ENCODE results near the gene GRIK5.
"Not testable (repeated sequence)": the region's sequence is repeated elsewhere in the genome, so short reads cannot be mapped to it uniquely, and the experiment has no call there.

Gene GRIK5

DNA sequence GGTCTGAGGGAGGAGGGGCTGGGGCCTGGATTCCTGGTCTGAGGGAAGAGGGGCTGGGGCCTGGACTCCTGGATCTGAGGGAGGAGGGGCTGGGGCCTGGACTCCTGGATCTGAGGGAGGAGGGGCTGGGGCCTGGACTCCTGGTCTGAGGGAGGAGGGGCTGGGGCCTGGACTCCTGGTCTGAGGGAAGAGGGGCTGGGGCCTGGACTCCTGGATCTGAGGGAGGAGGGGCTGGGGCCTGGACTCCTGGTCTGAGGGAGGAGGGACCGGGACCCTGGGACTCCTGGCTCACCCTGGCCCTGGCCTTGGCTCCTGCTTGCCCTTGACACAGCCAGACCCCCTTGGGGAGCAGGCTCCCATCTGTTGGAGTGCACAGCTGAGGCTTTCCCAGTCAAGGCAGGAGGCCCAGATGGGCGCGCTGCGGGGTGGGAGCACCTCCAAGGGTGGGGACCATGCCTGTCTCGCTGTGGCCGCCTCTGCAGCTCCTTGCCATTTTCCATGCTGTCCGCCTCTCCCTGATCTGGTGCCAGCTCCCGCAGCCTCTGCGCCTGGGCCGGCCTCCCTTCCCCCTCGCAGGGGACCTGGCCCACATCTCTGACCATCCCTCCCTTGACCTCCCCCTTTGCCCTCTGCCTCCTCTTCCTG, 78.0 kb downstream of the GRIK5 start:
- H3K4me3 Mint-ChIP-seq; H3K36me3 Mint-ChIP-seq (ENCODE audit: low read depth); H3K27ac Mint-ChIP-seq; H3K9me3 Mint-ChIP-seq; DNase-seq: not testable (repeated sequence)
- Mint-ChIP-seq H3K27me3 (peaks cover 29% of the 10 kb centered on the region), H3K4me1 (ENCODE audit: low read depth) (peaks cover 18% of the 10 kb centered on the region)

DNA sequence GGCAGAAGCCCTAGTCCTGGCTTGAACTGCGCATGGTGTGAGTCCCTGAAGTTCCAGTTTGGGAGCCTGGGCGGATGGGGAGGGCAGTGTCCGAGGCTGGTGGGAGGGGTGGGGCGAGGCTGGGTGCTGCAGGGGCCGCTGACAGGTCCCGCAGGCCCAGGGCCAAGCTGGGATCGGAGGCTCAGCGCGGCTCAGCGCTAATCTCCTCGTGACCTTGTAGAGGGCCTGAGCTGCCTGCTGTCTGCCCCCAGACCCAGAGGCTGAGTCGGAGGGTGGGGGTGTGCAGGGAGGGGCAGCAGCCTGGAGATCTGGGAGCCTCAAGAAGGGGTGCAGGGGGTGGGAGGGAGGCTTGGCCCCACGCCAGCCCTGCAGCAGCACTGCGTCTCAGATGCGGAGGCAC, 79.0 kb downstream of the GRIK5 start:
- peaks cover 13% of the 10 kb centered on the region for H3K4me1 Mint-ChIP-seq (ENCODE audit: low read depth)
- H3K27me3 Mint-ChIP-seq, result peaks cover 19% of the 10 kb centered on the region
- H3K36me3 Mint-ChIP-seq (ENCODE audit: low read depth), result peaks cover 2% of the 10 kb centered on the region
- no peak overlapping the region for H3K27ac Mint-ChIP-seq
- H3K9me3 Mint-ChIP-seq, result no peaks in the 10 kb centered on the region
- DNase-seq, result no peak
- no peak overlapping the region for H3K4me3 Mint-ChIP-seq

- Mint-ChIP-seq H3K4me1 (ENCODE audit: low read depth) (peaks cover 13% of the 10 kb centered on the region), H3K9me3 (no peaks in the 10 kb centered on the region), H3K27ac (no peak overlapping the region), H3K27me3 (peaks cover 15% of the 10 kb centered on the region), H3K36me3 (ENCODE audit: low read depth) (peaks cover 2% of the 10 kb centered on the region), H3K4me3 (no peak overlapping the region)
- DNase-seq, result no peak
Measured at GRCh38 chr19:41990615-41991014, 79.4 kb downstream of the GRIK5 start.

GRCh38 chr19:41990028-41990427, 80.0 kb downstream of the GRIK5 start:
- Mint-ChIP-seq H3K36me3 (ENCODE audit: low read depth) (peaks cover 5% of the 10 kb centered on the region), H3K27me3 (peaks cover 9% of the 10 kb centered on the region), H3K4me1 (ENCODE audit: low read depth) (peaks cover 9% of the 10 kb centered on the region), H3K27ac (no peak overlapping the region), H3K9me3 (no peaks in the 10 kb centered on the region), H3K4me3 (no peak overlapping the region)
- no peak for DNase-seq

DNA sequence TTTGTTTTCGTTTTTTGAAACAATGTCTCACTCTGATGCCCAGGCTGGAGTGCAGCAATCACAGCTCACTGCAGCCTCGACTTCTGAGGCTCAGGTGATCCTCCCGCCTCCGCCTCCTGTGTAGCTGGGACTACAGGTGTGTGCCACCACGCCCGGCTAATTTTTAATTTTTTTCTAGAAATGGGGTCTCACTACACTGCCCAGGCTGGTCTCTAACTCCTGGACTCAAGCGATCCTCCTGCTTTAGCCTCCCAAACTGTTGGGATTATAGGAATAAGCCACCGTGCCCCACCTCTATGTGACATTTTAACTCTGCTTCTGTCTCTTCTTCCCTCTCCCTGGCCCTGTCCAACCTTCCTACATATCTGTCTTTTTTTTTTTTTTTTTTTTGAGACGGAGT, 81.1 kb downstream of the GRIK5 start:
- H3K36me3 Mint-ChIP-seq (ENCODE audit: low read depth), result peaks cover 5% of the 10 kb centered on the region
- H3K4me3 Mint-ChIP-seq, result no peak overlapping the region
- DNase-seq, result no peak
- no peaks in the 10 kb centered on the region for H3K9me3 Mint-ChIP-seq
- peaks cover 4% of the 10 kb centered on the region for H3K27me3 Mint-ChIP-seq
- H3K4me1 Mint-ChIP-seq (ENCODE audit: low read depth), result peaks cover 5% of the 10 kb centered on the region
- no peak overlapping the region for H3K27ac Mint-ChIP-seq

DNA sequence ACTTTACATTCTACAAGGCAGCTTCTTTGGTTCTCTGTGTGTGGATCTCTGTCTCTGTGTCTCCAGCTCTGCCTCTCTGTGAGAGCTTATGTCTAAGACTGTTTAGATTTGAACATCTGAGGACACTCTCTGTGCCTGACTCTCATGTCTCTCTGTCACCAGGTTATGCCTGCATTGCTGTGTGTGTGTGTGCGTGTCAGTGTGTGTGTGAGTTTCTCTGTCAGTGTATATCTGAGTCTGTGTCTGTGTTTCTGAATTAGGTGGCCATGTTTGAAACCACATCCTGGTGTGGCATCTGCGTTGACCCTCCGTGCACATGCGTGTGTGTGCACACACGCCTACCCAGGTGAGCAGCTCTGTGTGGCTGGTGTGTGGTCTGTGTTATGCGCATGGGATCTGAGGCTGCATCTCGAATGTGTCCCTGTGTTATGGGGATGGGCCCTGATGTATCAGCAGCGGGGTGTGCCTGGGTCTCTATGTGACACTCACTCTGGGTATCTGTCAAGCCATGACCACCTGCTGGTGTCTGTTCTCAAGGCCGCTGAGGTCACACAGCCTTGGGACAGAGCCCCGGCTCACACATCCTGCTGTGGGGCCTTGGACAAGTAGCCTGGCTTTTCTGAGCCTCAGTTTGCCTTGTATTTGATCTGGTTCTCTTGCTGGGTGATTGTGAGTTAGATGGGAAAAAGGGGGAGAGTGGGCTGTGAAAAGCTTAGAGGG, 82.7 kb downstream of the GRIK5 start:
- Mint-ChIP-seq H3K9me3 (no peaks in the 10 kb centered on the region), H3K27me3 (no peaks in the 10 kb centered on the region), H3K27ac (no peak overlapping the region), H3K4me1 (ENCODE audit: low read depth) (no peaks in the 10 kb centered on the region), H3K4me3 (no peak overlapping the region), H3K36me3 (ENCODE audit: low read depth) (peaks cover 5% of the 10 kb centered on the region)
- no peak for DNase-seq

DNA sequence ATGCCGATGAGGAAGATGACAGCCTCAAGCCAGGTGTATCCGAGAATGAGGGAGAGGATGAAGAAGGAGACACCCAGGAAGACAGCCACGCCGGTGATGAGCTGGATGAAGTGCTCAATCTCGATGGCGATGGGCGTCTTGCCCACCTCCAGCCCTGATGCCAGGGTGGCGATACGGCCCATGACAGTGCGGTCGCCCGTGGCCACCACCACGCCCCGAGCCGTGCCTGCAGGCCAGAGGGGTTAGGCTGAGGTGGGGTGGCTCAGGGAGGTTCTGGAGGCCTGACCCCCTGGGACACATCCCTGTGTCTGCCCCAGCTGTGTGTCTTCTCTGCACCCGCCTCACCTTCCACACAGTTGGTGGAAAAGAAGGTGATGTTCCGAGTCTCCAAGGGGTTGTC, 85.0 kb downstream of the GRIK5 start:
- peaks cover 9% of the 10 kb centered on the region for H3K36me3 Mint-ChIP-seq (ENCODE audit: low read depth)

GRCh38 chr19:41981724-41982123, 88.3 kb downstream of the GRIK5 start:
- Mint-ChIP-seq H3K27ac (no peak overlapping the region), H3K4me1 (ENCODE audit: low read depth) (no peaks in the 10 kb centered on the region), H3K36me3 (ENCODE audit: low read depth) (peaks cover 7% of the 10 kb centered on the region), H3K27me3 (no peaks in the 10 kb centered on the region), H3K9me3 (no peaks in the 10 kb centered on the region), H3K4me3 (no peak overlapping the region)
- DNase-seq, result no peak

More for the DNA sequence above, 85.0 kb downstream of the GRIK5 start:
- Mint-ChIP-seq H3K4me3 (no peak overlapping the region), H3K27me3 (no peaks in the 10 kb centered on the region), H3K27ac (no peak overlapping the region), H3K9me3 (no peaks in the 10 kb centered on the region), H3K4me1 (ENCODE audit: low read depth) (no peaks in the 10 kb centered on the region)
- DNase-seq, result no peak

DNA sequence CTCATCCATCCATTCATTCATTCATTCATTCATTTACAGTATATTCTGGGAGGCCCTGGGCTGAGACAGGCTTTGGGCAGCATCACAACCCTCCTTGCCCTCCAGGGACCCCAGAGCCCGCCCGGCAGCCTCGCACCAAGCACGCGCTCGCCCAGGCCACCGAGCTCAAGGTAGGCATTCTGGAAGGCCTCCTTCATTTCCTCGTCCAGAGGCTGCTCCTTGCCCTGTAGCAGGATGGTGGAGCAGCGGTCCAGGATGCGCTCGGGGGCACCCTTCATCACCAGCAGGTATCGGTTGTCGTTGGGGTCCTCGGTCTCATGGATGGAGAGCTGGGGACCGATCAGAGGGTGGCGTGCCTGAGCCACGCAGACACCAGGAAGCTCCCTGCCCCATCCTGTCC, 91.5 kb downstream of the GRIK5 start:
- Mint-ChIP-seq H3K4me1 (ENCODE audit: low read depth) (no peaks in the 10 kb centered on the region), H3K27ac (no peak overlapping the region), H3K4me3 (no peak overlapping the region), H3K27me3 (no peaks in the 10 kb centered on the region), H3K9me3 (no peaks in the 10 kb centered on the region), H3K36me3 (ENCODE audit: low read depth) (peaks cover 6% of the 10 kb centered on the region)
- DNase-seq, result no peak

DNA sequence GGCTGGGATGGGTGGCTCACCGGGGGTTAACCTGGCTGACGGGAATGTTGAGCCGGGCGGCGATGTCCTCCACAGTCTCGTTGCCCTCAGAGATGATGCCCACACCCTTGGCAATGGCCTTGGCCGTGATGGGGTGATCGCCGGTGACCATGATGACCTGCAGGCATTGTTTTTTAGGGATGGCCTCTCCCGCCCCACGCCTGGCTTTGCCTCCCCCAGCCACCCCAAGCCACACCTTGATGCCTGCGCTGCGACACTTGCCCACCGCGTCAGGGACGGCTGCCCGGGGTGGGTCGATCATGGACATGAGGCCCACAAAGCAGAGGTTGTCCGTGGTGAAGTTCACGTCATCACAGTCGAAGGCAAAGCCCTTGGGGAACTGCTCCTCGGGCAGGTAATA, 92.1 kb downstream of the GRIK5 start:
- Mint-ChIP-seq H3K36me3 (ENCODE audit: low read depth) (peaks cover 6% of the 10 kb centered on the region), H3K4me1 (ENCODE audit: low read depth) (no peaks in the 10 kb centered on the region), H3K27ac (no peak overlapping the region), H3K4me3 (no peak overlapping the region), H3K27me3 (no peaks in the 10 kb centered on the region), H3K9me3 (no peaks in the 10 kb centered on the region)
- DNase-seq, result no peak

DNA sequence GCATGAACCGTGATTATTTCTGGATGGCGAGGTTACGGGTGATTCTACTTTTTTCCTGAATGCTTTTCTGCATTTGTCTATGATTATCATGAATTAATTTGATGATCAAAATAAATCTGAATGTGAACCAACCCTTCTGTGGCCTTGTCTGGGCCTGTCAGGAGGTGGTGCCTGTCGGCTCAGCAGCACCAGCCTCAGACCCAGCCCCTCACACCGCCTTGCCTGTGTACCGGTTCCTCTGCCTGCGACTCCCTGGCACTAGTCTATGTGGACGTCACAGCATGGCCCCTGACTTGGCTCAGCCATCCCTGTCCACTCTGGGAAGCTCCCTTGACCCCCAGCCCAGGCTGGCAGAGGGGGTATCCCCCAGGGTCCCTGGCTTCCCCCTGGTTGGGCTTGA, 95.4 kb downstream of the GRIK5 start:
- DNase-seq, result no peak
- H3K4me3 Mint-ChIP-seq, result no peak overlapping the region
- H3K9me3 Mint-ChIP-seq, result no peaks in the 10 kb centered on the region
- no peak overlapping the region for H3K27ac Mint-ChIP-seq
- peaks cover 2% of the 10 kb centered on the region for H3K36me3 Mint-ChIP-seq (ENCODE audit: low read depth)
- H3K27me3 Mint-ChIP-seq, result no peaks in the 10 kb centered on the region
- H3K4me1 Mint-ChIP-seq (ENCODE audit: low read depth), result no peaks in the 10 kb centered on the region

- no peaks in the 10 kb centered on the region for H3K4me1 Mint-ChIP-seq (ENCODE audit: low read depth)
Measured at GRCh38 chr19:41971363-41971762, 98.6 kb downstream of the GRIK5 start.

GRCh38 chr19:41969772-41970458, 100.1 kb downstream of the GRIK5 start:
- Mint-ChIP-seq H3K27me3 (no peaks in the 10 kb centered on the region), H3K9me3 (no peaks in the 10 kb centered on the region), H3K4me3 (no peak overlapping the region), H3K4me1 (ENCODE audit: low read depth) (no peaks in the 10 kb centered on the region), H3K27ac (no peak overlapping the region), H3K36me3 (ENCODE audit: low read depth) (peaks cover 3% of the 10 kb centered on the region)
- no peak for DNase-seq

More at GRCh38 chr19:41971363-41971762, 98.6 kb downstream of the GRIK5 start:
- Mint-ChIP-seq H3K27me3 (no peaks in the 10 kb centered on the region), H3K36me3 (ENCODE audit: low read depth) (peaks cover 5% of the 10 kb centered on the region), H3K27ac (no peak overlapping the region), H3K9me3 (no peaks in the 10 kb centered on the region), H3K4me3 (no peak overlapping the region)
- no peak for DNase-seq

DNA sequence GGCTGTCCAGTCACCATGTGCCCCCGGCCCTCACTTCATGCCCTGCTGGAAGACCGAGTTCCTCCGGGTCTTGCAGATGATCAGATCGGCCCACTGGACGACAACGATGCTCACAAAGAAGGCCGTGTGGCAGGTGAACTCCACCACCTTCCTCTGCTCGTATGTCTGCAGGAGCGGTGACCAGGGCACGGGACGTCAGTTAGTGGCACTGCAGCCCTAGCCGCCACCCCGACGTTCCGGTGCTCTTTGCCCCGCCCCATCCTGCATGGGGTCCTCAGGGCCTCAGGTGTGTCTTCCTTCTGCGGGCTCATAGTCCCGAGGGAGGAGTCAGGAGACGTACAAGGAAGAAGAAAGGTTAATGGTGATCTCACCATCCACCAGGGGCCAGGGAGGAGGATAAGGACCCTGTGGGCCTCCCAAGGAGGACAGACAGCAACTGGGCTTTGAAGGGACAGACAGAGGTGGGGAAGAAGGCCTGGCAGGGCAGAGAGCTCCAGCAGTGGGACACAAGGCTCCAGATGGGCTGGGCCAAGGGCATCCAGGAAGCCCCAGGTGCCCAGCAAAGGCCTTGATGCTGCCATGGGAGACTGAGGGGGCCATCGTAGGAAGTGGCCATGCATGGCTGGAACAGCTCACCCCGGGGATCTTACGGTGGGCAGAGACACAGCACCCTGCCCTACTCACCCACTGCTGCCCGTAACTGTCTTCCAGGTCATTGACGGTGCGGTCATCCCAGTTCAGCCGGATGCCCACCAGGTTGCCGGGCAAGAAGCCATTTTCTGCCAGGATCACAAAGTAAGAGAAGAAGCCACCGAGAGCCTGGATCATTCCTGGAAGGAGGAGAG, 101.0 kb downstream of the GRIK5 start:
- no peak for DNase-seq
- Mint-ChIP-seq H3K36me3 (ENCODE audit: low read depth) (peaks cover 3% of the 10 kb centered on the region), H3K4me3 (no peak overlapping the region), H3K4me1 (ENCODE audit: low read depth) (no peaks in the 10 kb centered on the region), H3K9me3 (no peaks in the 10 kb centered on the region), H3K27me3 (no peaks in the 10 kb centered on the region), H3K27ac (no peak overlapping the region)

Data from activated T-cell treated with anti-CD3 and anti-CD28 coated beads, Interleukin-2, amount 50 U/mL, for 24 hours (primary cell).